Eye (tissue), 1 donor: ENCODE data around the gene COX6A1.
"Not testable (repeated sequence)": the region's sequence is repeated elsewhere in the genome, so short reads cannot be mapped to it uniquely, and the experiment has no call there.

Experiments
- DNase-seq: peaks from one replicate; pipeline ENCODE4 v3.0.0-alpha.2; 2015

COX6A1 gene

GRCh38 chr12:120428597-120429229 is 9.2 kb upstream of the COX6A1 start:
- no peak for DNase-seq

GRCh38 chr12:120429368-120429767 is 8.5 kb upstream of the COX6A1 start:
- DNase-seq: no peak

- DNase-seq: no peak
These were observed 5.0 kb upstream of the COX6A1 start for GRCh38 chr12:120432772-120433525.

GRCh38 chr12:120438495-120439198 is 734 bp downstream of the COX6A1 start:
- DNase-seq: no peak

GRCh38 chr12:120439646-120440247 is 1.8 kb downstream of the COX6A1 start:
- DNase-seq: peak; percentile 84

GRCh38 chr12:120444676-120445075 is 6.8 kb downstream of the COX6A1 start:
- no peak for DNase-seq

GRCh38 chr12:120445911-120446843 is 8.3 kb downstream of the COX6A1 start, which contains the start of the genes GATC and TRIAP1:
GATC (plus strand) TSS chr12:120446444; CDS start chr12:120446481, 37 bp downstream.
TRIAP1 (minus strand) TSS chr12:120446384; CDS start chr12:120446372, 12 bp downstream.
- DNase-seq: peak; percentile 97

GRCh38 chr12:120446844-120447178 is 8.9 kb downstream of the COX6A1 start:
- not testable (repeated sequence) for DNase-seq

GRCh38 chr12:120447992-120448391 is 10.1 kb downstream of the COX6A1 start:
- no peak for DNase-seq

- not testable (repeated sequence) for DNase-seq
These were observed 14.6 kb downstream of the COX6A1 start for GRCh38 chr12:120452524-120452923.

GRCh38 chr12:120453060-120453750 is 15.3 kb downstream of the COX6A1 start:
- no peak for DNase-seq

GRCh38 chr12:120453977-120454376 is 16.1 kb downstream of the COX6A1 start:
- DNase-seq: no peak

GRCh38 chr12:120455302-120455701 is 17.4 kb downstream of the COX6A1 start:
- no peak for DNase-seq

GRCh38 chr12:120457133-120457532 is 19.2 kb downstream of the COX6A1 start:
- no peak for DNase-seq

GRCh38 chr12:120460157-120460556 is 22.2 kb downstream of the COX6A1 start:
- no peak for DNase-seq

- DNase-seq: no peak
These were observed 24.3 kb downstream of the COX6A1 start for GRCh38 chr12:120462099-120462640.

- no peak for DNase-seq
These were observed 25.8 kb downstream of the COX6A1 start for GRCh38 chr12:120463712-120464111.

GRCh38 chr12:120465756-120466155 is 27.8 kb downstream of the COX6A1 start:
- DNase-seq: no peak

GRCh38 chr12:120466560-120467315 is 28.8 kb downstream of the COX6A1 start:
- peak; percentile 72 for DNase-seq

GRCh38 chr12:120467439-120467838 is 29.5 kb downstream of the COX6A1 start:
- DNase-seq: no peak
